Measurements from ENCODE around the gene SPAG17. TPM values are rescaled to one million over a fixed set of nuclear protein-coding genes. Genes with fewer than 3 reads are reported as not detected.

The SPAG17 gene
- total RNA-seq, 1 donor from 2014 or later = 0.12 TPM

DNA sequence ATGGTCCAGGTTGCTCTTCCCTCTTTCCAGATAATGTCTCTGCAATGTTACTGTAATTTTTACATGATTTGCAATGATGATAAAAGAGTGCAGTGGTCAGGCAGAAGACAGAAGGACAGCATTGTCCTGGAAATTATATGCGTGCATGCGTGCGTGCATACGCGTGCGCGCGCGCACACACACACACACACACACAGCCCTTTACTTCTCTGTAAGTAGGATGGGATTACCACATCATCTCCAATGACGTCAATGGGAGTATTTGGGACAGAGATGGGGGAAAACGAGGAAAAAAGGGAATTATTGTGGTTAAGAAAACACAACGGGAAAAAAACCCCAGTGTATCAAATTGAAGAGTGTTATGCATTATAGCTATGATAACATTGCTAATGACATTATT is 99.7 kb downstream of the SPAG17 start:
- TF ChIP-seq, protein P1, sequence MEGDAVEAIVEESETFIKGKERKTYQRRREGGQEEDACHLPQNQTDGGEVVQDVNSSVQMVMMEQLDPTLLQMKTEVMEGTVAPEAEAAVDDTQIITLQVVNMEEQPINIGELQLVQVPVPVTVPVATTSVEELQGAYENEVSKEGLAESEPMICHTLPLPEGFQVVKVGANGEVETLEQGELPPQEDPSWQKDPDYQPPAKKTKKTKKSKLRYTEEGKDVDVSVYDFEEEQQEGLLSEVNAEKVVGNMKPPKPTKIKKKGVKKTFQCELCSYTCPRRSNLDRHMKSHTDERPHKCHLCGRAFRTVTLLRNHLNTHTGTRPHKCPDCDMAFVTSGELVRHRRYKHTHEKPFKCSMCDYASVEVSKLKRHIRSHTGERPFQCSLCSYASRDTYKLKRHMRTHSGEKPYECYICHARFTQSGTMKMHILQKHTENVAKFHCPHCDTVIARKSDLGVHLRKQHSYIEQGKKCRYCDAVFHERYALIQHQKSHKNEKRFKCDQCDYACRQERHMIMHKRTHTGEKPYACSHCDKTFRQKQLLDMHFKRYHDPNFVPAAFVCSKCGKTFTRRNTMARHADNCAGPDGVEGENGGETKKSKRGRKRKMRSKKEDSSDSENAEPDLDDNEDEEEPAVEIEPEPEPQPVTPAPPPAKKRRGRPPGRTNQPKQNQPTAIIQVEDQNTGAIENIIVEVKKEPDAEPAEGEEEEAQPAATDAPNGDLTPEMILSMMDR (IDR thresholded peaks at IDR 0.05) = no peak
- Histone ChIP-seq H3K4me3 (no peak overlapping the region), H3K27ac (no peak overlapping the region), H3K27me3 (no peaks in the 10 kb centered on the region), H3K4me1 (no peaks in the 10 kb centered on the region), H3K9me3 (no peaks in the 10 kb centered on the region), H3K36me3 (no peaks in the 10 kb centered on the region)
- DNase-seq (no peak), ATAC-seq (no peak)
- intact Hi-C loops (cut with DNase I) = no loop called here

DNA sequence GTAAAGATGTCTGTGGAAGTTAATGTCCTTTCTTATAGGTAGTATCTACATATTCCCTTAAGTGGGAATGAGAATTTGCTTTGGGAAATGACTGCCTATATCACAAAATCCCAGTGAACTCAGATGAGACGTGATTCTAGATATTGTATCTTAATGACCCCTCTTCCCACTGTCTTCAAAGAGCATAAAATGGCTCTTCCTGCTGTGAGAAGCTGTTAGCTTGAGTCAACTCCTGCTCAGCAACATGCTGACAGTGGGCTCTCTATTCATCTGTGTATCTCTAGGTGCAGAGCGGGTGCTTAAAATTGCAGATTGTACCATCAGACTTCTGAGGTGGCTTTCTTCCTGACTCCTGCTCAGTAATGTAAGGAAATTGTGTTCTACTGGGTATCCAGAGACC is 100.6 kb downstream of the SPAG17 start:
- DNase-seq = no peak
- Histone ChIP-seq H3K4me1 (no peaks in the 10 kb centered on the region), H3K27ac (no peak overlapping the region), H3K9me3 (no peaks in the 10 kb centered on the region), H3K4me3 (no peak overlapping the region), H3K36me3 (no peaks in the 10 kb centered on the region), H3K27me3 (no peaks in the 10 kb centered on the region)
- TF ChIP-seq, protein P1 (IDR thresholded peaks at IDR 0.05) = no peak
- no peak for ATAC-seq
- intact Hi-C loops (cut with DNase I) = no loop called here

DNA sequence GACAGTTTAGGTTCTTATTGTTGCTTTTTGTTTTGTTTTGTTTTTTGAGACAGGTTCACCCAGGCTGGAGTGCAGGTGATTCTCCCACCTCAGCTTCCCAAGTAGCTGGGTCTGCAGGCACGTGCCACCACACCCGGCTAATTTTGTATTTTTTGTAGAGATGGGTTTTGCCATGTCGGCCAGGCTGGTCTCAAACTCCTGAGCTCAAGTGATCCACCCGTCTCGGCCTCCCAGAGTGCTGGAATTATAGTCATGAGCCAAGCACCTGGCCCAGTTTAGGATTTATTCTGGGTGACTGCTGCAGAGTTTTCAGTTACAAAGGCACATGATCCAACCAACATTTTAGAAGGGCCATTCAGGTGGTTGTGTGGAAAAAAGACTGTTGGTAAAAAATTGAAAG is 102.0 kb downstream of the SPAG17 start:
- intact Hi-C loops (cut with DNase I) = no loop called here
- no peaks in the 10 kb centered on the region for H3K27me3 ChIP-seq
- H3K4me1 ChIP-seq = no peaks in the 10 kb centered on the region
- DNase-seq (no peak), ATAC-seq (no peak)
- H3K9me3 ChIP-seq = no peaks in the 10 kb centered on the region
- H3K27ac ChIP-seq = no peak overlapping the region
- TF ChIP-seq, protein P1 (IDR thresholded peaks at IDR 0.05) = no peak
- no peaks in the 10 kb centered on the region for H3K36me3 ChIP-seq
- no peak overlapping the region for H3K4me3 ChIP-seq

DNA sequence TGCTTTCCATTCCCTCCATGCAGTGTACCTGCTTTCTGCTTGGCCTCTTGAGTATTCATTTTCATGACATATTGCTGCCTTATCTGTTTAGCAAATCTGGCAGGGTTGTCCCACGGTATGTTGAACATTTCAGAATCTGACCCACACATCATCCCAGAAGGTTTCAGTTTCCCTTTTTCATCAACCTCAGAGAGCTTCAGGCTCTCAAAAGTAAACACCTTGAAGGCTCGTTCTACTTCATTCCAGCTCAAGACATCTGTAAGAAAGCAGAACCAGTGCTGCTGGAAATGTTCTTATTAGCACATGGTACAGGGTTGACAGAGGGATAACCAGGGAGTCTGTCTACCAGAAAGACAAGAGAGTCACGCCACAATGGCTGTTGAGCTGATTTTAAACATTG is 103.6 kb downstream of the SPAG17 start:
- Histone ChIP-seq H3K9me3 (no peaks in the 10 kb centered on the region), H3K27me3 (no peaks in the 10 kb centered on the region), H3K4me1 (no peaks in the 10 kb centered on the region), H3K27ac (no peak overlapping the region), H3K4me3 (no peak overlapping the region), H3K36me3 (no peaks in the 10 kb centered on the region)
- intact Hi-C loops (cut with DNase I) = no loop called here
- DNase-seq (no peak), ATAC-seq (peak; percentile 61)
- TF ChIP-seq, protein P1 (IDR thresholded peaks at IDR 0.05) = no peak

DNA sequence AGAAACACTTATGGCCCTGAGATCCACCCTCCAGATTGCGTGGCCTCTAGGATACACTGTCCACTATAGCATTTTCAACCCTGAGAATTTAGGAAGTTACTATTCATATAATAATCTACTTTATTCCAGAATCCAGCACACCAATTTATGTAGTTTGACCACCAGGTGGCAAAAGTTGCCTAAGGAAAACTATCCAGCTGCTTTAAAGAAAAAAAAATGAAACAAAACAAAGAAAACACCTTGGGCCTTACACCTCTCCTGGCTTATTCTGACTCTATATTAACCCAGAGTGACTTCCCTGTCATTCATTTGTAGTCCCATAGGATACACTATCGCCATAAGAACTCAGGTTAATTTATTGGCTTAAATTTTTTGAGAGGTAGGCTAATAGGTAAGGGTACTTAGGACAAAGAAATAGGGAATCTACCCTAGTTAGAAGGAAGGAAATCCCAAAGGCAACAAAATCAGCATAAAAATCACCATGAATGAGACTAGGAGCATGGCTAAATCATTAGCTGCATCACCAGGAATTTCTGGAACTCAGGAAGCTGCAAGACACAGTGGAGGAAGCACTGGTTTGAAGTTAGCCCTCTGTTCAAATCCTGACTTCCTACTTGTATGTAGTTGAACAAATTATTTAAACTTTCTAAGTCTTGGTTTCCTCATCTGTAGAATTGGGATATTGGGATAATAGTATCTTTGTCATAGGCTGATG is 107.5 kb downstream of the SPAG17 start:
- Histone ChIP-seq H3K4me3 (no peak overlapping the region), H3K27me3 (no peaks in the 10 kb centered on the region), H3K36me3 (no peaks in the 10 kb centered on the region), H3K4me1 (no peaks in the 10 kb centered on the region), H3K27ac (no peak overlapping the region), H3K9me3 (no peaks in the 10 kb centered on the region)
- ATAC-seq = no peak
- intact Hi-C loops (cut with DNase I) = no loop called here
- DNase-seq = no peak
- TF ChIP-seq, protein P1 (IDR thresholded peaks at IDR 0.05) = peak; percentile 41

DNA sequence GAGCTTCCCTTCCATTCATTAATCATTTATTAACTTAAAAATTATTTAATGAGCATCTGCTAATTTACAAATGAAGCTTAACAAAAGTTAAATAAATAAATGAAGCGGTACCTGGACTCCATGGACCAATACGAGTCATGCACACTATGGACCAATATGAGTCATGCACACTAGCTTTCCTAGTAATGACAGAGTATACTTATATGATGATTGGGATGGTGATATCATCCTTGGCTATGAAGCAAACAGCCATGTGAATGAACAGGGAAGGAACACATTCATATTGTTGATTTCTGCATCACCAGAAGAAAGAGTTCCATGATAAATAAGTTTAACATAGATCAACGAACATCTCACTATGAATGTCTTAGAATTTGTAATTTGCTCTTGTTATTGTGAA is 109.9 kb downstream of the SPAG17 start:
- H3K4me1 ChIP-seq = no peaks in the 10 kb centered on the region
- no peak overlapping the region for H3K4me3 ChIP-seq
- TF ChIP-seq, protein P1 (IDR thresholded peaks at IDR 0.05) = no peak
- no peak overlapping the region for H3K27ac ChIP-seq
- intact Hi-C loops (cut with DNase I) = no loop called here
- no peaks in the 10 kb centered on the region for H3K27me3 ChIP-seq
- no peaks in the 10 kb centered on the region for H3K9me3 ChIP-seq
- DNase-seq (no peak), ATAC-seq (no peak)
- H3K36me3 ChIP-seq = no peaks in the 10 kb centered on the region

Measured in upper lobe of right lung (tissue), 1 donor.